IMR-90 (cell line): Measurements from ENCODE around the gene TLCD5. TPM values are rescaled to one million over a fixed set of nuclear protein-coding genes. Genes with fewer than 3 reads are reported as not detected.

Experiments used
- ATAC-seq: fragments of 200-7000 bp; cut with Tn5 transposase; 2 replicates; pipeline ENCODE4 v1.9.1; 2020; ENCODE audit warnings: low read depth, mild to moderate bottlenecking, moderate library complexity
- BruUV-seq: library from RNA; stranded (reverse); fragments of 400-500 nt; replicated peaks from 2 replicates; lab custom pipeline; 2021; lab: Mats Ljungman, UMichigan
- CTCF ChIA-PET: fragments of 300-600 bp; formaldehyde crosslinking; extraction: SDS; loops from one replicate; lab custom pipeline; 2021; ENCODE audit warnings: antibody characterized with exemption; lab: Yijun Ruan, JAX
- POLR2A ChIA-PET: fragments of 300-600 bp; sonication (Branson Sonifier 250); formaldehyde crosslinking; loops from one replicate; lab custom pipeline; 2022; ENCODE audit warnings: antibody characterized with exemption; ENCODE audit not compliant: unreplicated experiment; lab: Charles Lee
- DNase-seq: peaks from one replicate; pipeline ENCODE4 v3.0.0; 2013
- H2AFZ ChIP-seq: replicated peaks from 2 replicates; pipeline ENCODE3; 2013; ENCODE audit warnings: low read length, mild to moderate bottlenecking; ENCODE audit not compliant: poor library complexity
- H2AK5ac ChIP-seq: 2 replicates; pipeline ENCODE4 v1.6.1; 2013; ENCODE audit warnings: low read depth, low read length, inconsistent platforms
- H2AK9ac ChIP-seq: replicated peaks from 2 replicates; pipeline ENCODE3; 2013; ENCODE audit warnings: mild to moderate bottlenecking, low read depth, low read length, moderate library complexity; ENCODE audit not compliant: poor library complexity
- H2BK120ac ChIP-seq: 2 replicates; pipeline ENCODE4 v1.6.1; 2013; ENCODE audit warnings: low read depth, low read length, inconsistent platforms
- H2BK15ac ChIP-seq: 3 replicates; pipeline ENCODE4 v1.6.1; 2013; ENCODE audit warnings: low read depth, low read length, inconsistent platforms
- H2BK20ac ChIP-seq: 2 replicates; pipeline ENCODE4 v1.6.1; 2013; ENCODE audit warnings: low read depth, mild to moderate bottlenecking, inconsistent platforms, low read length, moderate library complexity
- H2BK5ac ChIP-seq: 2 replicates; pipeline ENCODE4 v1.6.1; 2013; ENCODE audit warnings: mild to moderate bottlenecking, low read depth, low read length, inconsistent platforms; ENCODE audit not compliant: poor library complexity, severe bottlenecking
- H3K14ac ChIP-seq: replicated peaks from 2 replicates; pipeline ENCODE4 v1.6.1; 2013; ENCODE audit warnings: low read depth, low read length, inconsistent platforms
- H3K18ac ChIP-seq: 2 replicates; pipeline ENCODE4 v1.6.1; 2013; ENCODE audit warnings: low read depth, low read length, control low read depth
- H3K23ac ChIP-seq: 2 replicates; pipeline ENCODE4 v1.6.1; 2013; ENCODE audit warnings: low read depth, low read length, inconsistent platforms
- H3K27ac ChIP-seq: 2 replicates; pipeline ENCODE4 v1.5.1; 2013; ENCODE audit warnings: mild to moderate bottlenecking, control low read depth, low read length; ENCODE audit not compliant: insufficient read depth
- H3K27me3 ChIP-seq: 2 replicates; pipeline ENCODE4 v1.6.1; 2013; ENCODE audit warnings: low read length; ENCODE audit not compliant: control insufficient read depth, insufficient read depth
- H3K36me3 ChIP-seq: 2 replicates; pipeline ENCODE4 v1.6.1; 2013; ENCODE audit warnings: low read length, mixed read lengths; ENCODE audit not compliant: control insufficient read depth, insufficient read depth
- H3K4ac ChIP-seq: 2 replicates; pipeline ENCODE4 v1.6.1; 2013; ENCODE audit warnings: low read depth, low read length, inconsistent platforms
- H3K4me1 ChIP-seq: 2 replicates; pipeline ENCODE4 v1.6.1; 2013; ENCODE audit warnings: low read length, mixed read lengths; ENCODE audit not compliant: control insufficient read depth, insufficient read depth
- H3K4me2 ChIP-seq: 2 replicates; pipeline ENCODE4 v1.6.1; 2013; ENCODE audit warnings: low read depth, mild to moderate bottlenecking, control low read depth, low read length, moderate library complexity
- H3K4me3 ChIP-seq: 2 replicates; pipeline ENCODE4 v1.5.1; 2013; ENCODE audit warnings: low read depth, mild to moderate bottlenecking, control low read depth, low read length, moderate library complexity; ENCODE audit not compliant: insufficient read depth
- H3K56ac ChIP-seq: 2 replicates; pipeline ENCODE4 v1.6.1; 2013; ENCODE audit warnings: low read length, inconsistent platforms; ENCODE audit not compliant: insufficient read depth; ENCODE audit errors: extremely low read depth
- H3K79me1 ChIP-seq, 2 experiments: 2 replicates each; pipeline ENCODE4 v1.6.1; 2013; ENCODE audit warnings: low read length in 2 of 2, inconsistent platforms in 1 of 2, low read depth in 1 of 2
- H3K9ac ChIP-seq: 2 replicates; pipeline ENCODE4 v1.6.1; 2013; ENCODE audit warnings: low read depth, low read length, control low read depth
- H3K9me1 ChIP-seq: 2 replicates; pipeline ENCODE4 v1.6.1; 2013; ENCODE audit warnings: low read length, inconsistent platforms; ENCODE audit not compliant: insufficient read depth
- H3K9me3 ChIP-seq: 2 replicates; pipeline ENCODE4 v1.6.1; 2013; ENCODE audit warnings: low read length; ENCODE audit not compliant: control insufficient read depth, insufficient read depth
- H4K20me1 ChIP-seq: 2 replicates; pipeline ENCODE4 v1.6.1; 2013; ENCODE audit warnings: low read length, inconsistent platforms; ENCODE audit not compliant: insufficient read depth
- H4K5ac ChIP-seq: 2 replicates; pipeline ENCODE4 v1.6.1; 2013; ENCODE audit warnings: mild to moderate bottlenecking, low read depth, low read length, control low read depth
- H4K8ac ChIP-seq, 2 experiments: 2 replicates each; pipeline ENCODE4 v1.6.1; 2013; ENCODE audit warnings: low read depth in 2 of 2, low read length in 2 of 2, control low read depth in 1 of 2, inconsistent platforms in 1 of 2
- H4K91ac ChIP-seq: 2 replicates; pipeline ENCODE4 v1.6.1; 2013; ENCODE audit warnings: low read depth, low read length, inconsistent platforms; ENCODE audit not compliant: insufficient read depth
- BHLHE40 ChIP-seq: fragments of 150-350 bp; IDR thresholded peaks from 2 replicates; pipeline ENCODE4 v1.6.1; 2016; ENCODE audit warnings: mild to moderate bottlenecking, low read depth, low read length
- CEBPB ChIP-seq: IDR thresholded peaks from 2 replicates; pipeline ENCODE4 v1.6.1; 2012; ENCODE audit warnings: low read depth, low read length, improper control_type of control experiment
- CHD1 ChIP-seq: IDR thresholded peaks from 2 replicates; pipeline ENCODE4 v1.6.1; 2012; ENCODE audit warnings: low read depth, low read length, improper control_type of control experiment
- CTCF ChIP-seq: conservative IDR thresholded peaks from 2 replicates; pipeline ENCODE4 v1.5.1; 2012; ENCODE audit warnings: mild to moderate bottlenecking, low read depth, low read length, improper control_type of control experiment
- ELK1 ChIP-seq: fragments of 150-350 bp; IDR thresholded peaks from 2 replicates; pipeline ENCODE4 v1.6.1; 2016; ENCODE audit warnings: low read depth, mild to moderate bottlenecking, low read length, moderate library complexity, borderline replicate concordance
- FOS ChIP-seq: fragments of 150-350 bp; IDR thresholded peaks from 2 replicates; pipeline ENCODE4 v1.6.1; 2016; ENCODE audit warnings: low read depth, low read length
- MAFK ChIP-seq: IDR thresholded peaks from 2 replicates; pipeline ENCODE4 v1.6.1; 2012; ENCODE audit warnings: low read depth, low read length, improper control_type of control experiment
- MAZ ChIP-seq: IDR thresholded peaks from 2 replicates; pipeline ENCODE4 v1.6.1; 2012; ENCODE audit warnings: low read depth, mild to moderate bottlenecking, low read length, improper control_type of control experiment, moderate library complexity, borderline replicate concordance
- MXI1 ChIP-seq: IDR thresholded peaks from 2 replicates; pipeline ENCODE4 v1.6.1; 2012; ENCODE audit warnings: low read depth, mild to moderate bottlenecking, low read length, moderate library complexity, borderline replicate concordance
- NFE2L2 ChIP-seq: fragments of 150-350 bp; IDR thresholded peaks from 2 replicates; pipeline ENCODE4 v1.6.1; 2016; ENCODE audit warnings: low read depth, mild to moderate bottlenecking, low read length
- POLR2A ChIP-seq: IDR thresholded peaks from 2 replicates; pipeline ENCODE4 v1.6.1; 2012; ENCODE audit warnings: mild to moderate bottlenecking, low read depth, low read length
- RAD21 ChIP-seq: IDR thresholded peaks from 2 replicates; pipeline ENCODE4 v1.6.1; 2012; ENCODE audit warnings: low read length, improper control_type of control experiment
- RCOR1 ChIP-seq: IDR thresholded peaks from 2 replicates; pipeline ENCODE4 v1.6.1; 2012; ENCODE audit warnings: mild to moderate bottlenecking, low read length, improper control_type of control experiment; ENCODE audit not compliant: insufficient replicate concordance
- RFX5 ChIP-seq: IDR thresholded peaks from 2 replicates; pipeline ENCODE4 v1.8.0; 2012; ENCODE audit warnings: low read depth, mild to moderate bottlenecking, low read length, moderate library complexity
- SMC3 ChIP-seq: fragments of 150-350 bp; IDR thresholded peaks from 2 replicates; pipeline ENCODE4 v1.6.1; 2016; ENCODE audit warnings: low read depth, mild to moderate bottlenecking, antibody characterized with exemption, low read length, moderate library complexity
- WGBS, 2 experiments: methylation state at CpG; one replicate each; pipeline versions ENCODE4 v1.1.5 to v1.1.7; 2013; ENCODE audit warnings: missing lambda C conversion rate in 2 of 2; ENCODE audit not compliant: insufficient read length in 1 of 2; ENCODE audit errors: extremely low coverage in 2 of 2; 5-methylcytosine and 5-hydroxymethylcytosine counted together
- dilution Hi-C: fragments of 300-500 bp; cut with HindIII; formaldehyde crosslinking; loops from one replicate; pipeline ENCODE4 v1.14.3; 2018; ENCODE audit warnings: low sequenced_read_pairs; ENCODE audit not compliant: unreplicated experiment
- in situ Hi-C: fragments of 300-500 bp; cut with MboI; formaldehyde crosslinking; loops from 3 replicates; pipeline ENCODE4 v1.14.3; 2019; ENCODE audit warnings: low sequenced_read_pairs, inconsistent platforms, mixed read lengths
- intact Hi-C: fragments of 100-400 bp; cut with micrococcal nuclease; formaldehyde crosslinking; loops from 2 replicates; pipeline ENCODE4 v1.10.0; 2022
- polyA plus RNA-seq, 3 experiments: library from polyadenylated mRNA; depleted of rRNA; stranded (reverse); fragments of >200 nt; gene quantifications; 2 replicates each; pipeline ENCODE4 v1.2.3, GENCODE V29; 2012; ENCODE audit warnings: low replicate concordance in 1 of 3
- total RNA-seq: library from RNA; depleted of rRNA; stranded (reverse); fragments of >200 nt; gene quantifications from 2 replicates; pipeline ENCODE4 v1.2.3, GENCODE V29; 2012
- TF ChIP-seq, protein P1 (sequence below): fragments of 150-350 bp; IDR thresholded peaks from 2 replicates; pipeline ENCODE4 v1.6.1; 2017; ENCODE audit warnings: mild to moderate bottlenecking, antibody characterized with exemption, low read length, low read depth

TLCD5 gene
- total and polyA plus RNA-seq, 2 of the 4 experiments (the other 2 are of a cell fraction): 9.5 to 11.5 TPM

DNA sequence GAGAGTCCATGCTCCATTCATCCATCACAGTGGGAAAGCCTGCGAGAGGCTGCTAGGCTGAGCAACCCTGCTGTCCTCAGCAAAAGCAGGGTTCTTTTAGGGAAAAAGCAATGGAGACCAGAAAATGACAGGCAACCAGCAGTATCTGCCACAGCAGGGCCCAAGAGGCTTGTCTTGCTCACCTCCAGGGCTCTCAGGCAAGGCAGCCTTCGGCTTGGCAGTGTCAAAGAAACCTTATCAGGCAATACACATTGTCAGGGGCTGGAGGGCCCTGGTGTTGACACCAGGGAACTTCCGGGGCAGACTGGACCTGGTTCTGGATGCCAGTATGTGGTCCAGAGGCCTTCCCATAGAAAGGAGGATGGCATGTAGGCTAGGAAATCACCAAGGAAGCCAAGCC lies 10.2 kb upstream of the TLCD5 start:
- Histone ChIP-seq H3K14ac (no peak overlapping the region), H2BK20ac (no peak overlapping the region), H3K9me3 (no peaks in the 10 kb centered on the region), H2BK15ac (no peak overlapping the region), H4K20me1 (no peaks in the 10 kb centered on the region), H4K5ac (no peak overlapping the region), H3K4me2 (no peak overlapping the region), H3K27ac (no peak overlapping the region), H3K4ac (no peak overlapping the region), H2AK9ac (no peak overlapping the region), H2AFZ (peak overlapping the region; percentile 49), H3K9me1 (0 out of 2 replicates have a peak, but pooled peaks cover 3% of the 10 kb centered on the region), H3K4me1 (peaks cover 3% of the 10 kb centered on the region; the same call in 1 of the 2 replicates), H3K23ac (no peak overlapping the region), H3K56ac (no peak overlapping the region), H4K91ac (no peak overlapping the region), H3K27me3 (peaks cover 22% of the 10 kb centered on the region), H4K8ac (no peak overlapping the region), H2BK120ac (no peak overlapping the region), H3K79me1 (no peaks in the 10 kb centered on the region), H3K18ac (no peak overlapping the region), H2AK5ac (no peak overlapping the region), H3K36me3 (no peaks in the 10 kb centered on the region), H3K9ac (no peak overlapping the region), H2BK5ac (no peak overlapping the region), H3K4me3 (no peak overlapping the region)
- CTCF ChIA-PET: interaction anchor here (0.9 to 1.3 kb wide), 2 partner anchors 15 to 20 kb away, joined by 3 to 5 read pairs; no protein-coding TSS in a partner anchor
- in situ Hi-C loops (loop anchor here (25.0 kb wide), 1 partner anchor 372 kb away; no protein-coding TSS in a partner anchor), intact Hi-C loops (no loop called here), dilution Hi-C loops (no loop called here)
- DNase-seq (no peak), ATAC-seq (no peak)
- BruUV-seq: no TSS peak
- WGBS, 2 experiments: no CpG with 5 or more reads among the region's 3 CpGs
- POLR2A ChIA-PET: no interaction called here
- TF ChIP-seq RCOR1 (no peak), RAD21 (no peak), MAZ (no peak), BHLHE40 (no peak), MXI1 (no peak), RFX5 (no peak), ELK1 (no peak), SMC3 (no peak), FOS (no peak), CEBPB (no peak), CTCF (no peak), POLR2A (no peak), CHD1 (no peak), NFE2L2 (no peak), MAFK (no peak)
- TF ChIP-seq, protein P1, sequence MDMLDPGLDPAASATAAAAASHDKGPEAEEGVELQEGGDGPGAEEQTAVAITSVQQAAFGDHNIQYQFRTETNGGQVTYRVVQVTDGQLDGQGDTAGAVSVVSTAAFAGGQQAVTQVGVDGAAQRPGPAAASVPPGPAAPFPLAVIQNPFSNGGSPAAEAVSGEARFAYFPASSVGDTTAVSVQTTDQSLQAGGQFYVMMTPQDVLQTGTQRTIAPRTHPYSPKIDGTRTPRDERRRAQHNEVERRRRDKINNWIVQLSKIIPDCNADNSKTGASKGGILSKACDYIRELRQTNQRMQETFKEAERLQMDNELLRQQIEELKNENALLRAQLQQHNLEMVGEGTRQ: no peak
